ENCODE measurements around the gene SLC12A2. TPM values are rescaled to one million over a fixed set of nuclear protein-coding genes. Genes with fewer than 3 reads are reported as not detected.

Gene SLC12A2
- polyA plus RNA-seq, 3 donors = 1.9 to 5.9 (median 3.5) TPM

- H3K27ac ChIP-seq (ENCODE audit: low read depth, low read length) = no peak overlapping the region
- WGBS, 3 donors = 63 to 98% (median 94%) methylated on average over 1 of the region's 1 CpG
Measured at GRCh38 chr5:128144491-128144890, 60.9 kb downstream of the SLC12A2 start.

GRCh38 chr5:128146671-128147070 lies 63.1 kb downstream of the SLC12A2 start:
- H3K27ac ChIP-seq (ENCODE audit: low read depth, low read length) = no peak overlapping the region
- 85 to 93% (median 91%) methylated on average over 2 of the region's 2 CpGs for WGBS, 3 donors

GRCh38 chr5:128154943-128155342 lies 71.4 kb downstream of the SLC12A2 start:
- H3K27ac ChIP-seq (ENCODE audit: low read depth, low read length) = no peak overlapping the region
- 83 to 87% (median 84%) methylated on average over 3 of the region's 3 CpGs for WGBS, 3 donors

- H3K27ac ChIP-seq (ENCODE audit: low read depth, low read length) = no peak overlapping the region
Measured at GRCh38 chr5:128155776-128156175, 72.2 kb downstream of the SLC12A2 start.

GRCh38 chr5:128156521-128156920 lies 73.0 kb downstream of the SLC12A2 start:
- WGBS, 3 donors = 79 to 84% (median 83%) methylated on average over 3 of the region's 3 CpGs
- no peak overlapping the region for H3K27ac ChIP-seq (ENCODE audit: low read depth, low read length)

- H3K27ac ChIP-seq (ENCODE audit: low read depth, low read length) = no peak overlapping the region
- 97 to 99% (median 98%) methylated on average over 3 of the region's 3 CpGs for WGBS, 3 donors
Measured at GRCh38 chr5:128158342-128158741, 74.8 kb downstream of the SLC12A2 start.

GRCh38 chr5:128163991-128164390 lies 80.4 kb downstream of the SLC12A2 start:
- no peak overlapping the region for H3K27ac ChIP-seq (ENCODE audit: low read depth, low read length)
- WGBS, 3 donors = 69 to 75% (median 71%) methylated on average over 2 of the region's 2 CpGs

- 91 to 96% (median 93%) methylated on average over 2 of the region's 2 CpGs for WGBS, 3 donors
- no peak overlapping the region for H3K27ac ChIP-seq (ENCODE audit: low read depth, low read length)
Measured at GRCh38 chr5:128169401-128170017, 85.9 kb downstream of the SLC12A2 start.

GRCh38 chr5:128172102-128172501 lies 88.5 kb downstream of the SLC12A2 start:
- no peak overlapping the region for H3K27ac ChIP-seq (ENCODE audit: low read depth, low read length)
- 90 to 94% (median 92%) methylated on average over 1 of the region's 1 CpG for WGBS, 3 donors

- H3K27ac ChIP-seq (ENCODE audit: low read depth, low read length) = no peak overlapping the region
- WGBS, 3 donors = 84 to 98% (median 96%) methylated on average over 2 of the region's 2 CpGs
Measured at GRCh38 chr5:128174951-128175350, 91.4 kb downstream of the SLC12A2 start.

- no peak overlapping the region for H3K27ac ChIP-seq (ENCODE audit: low read depth, low read length)
- WGBS, 3 donors = 92 to 98% (median 93%) methylated on average over 2 of the region's 2 CpGs
Measured at GRCh38 chr5:128192368-128192767, 108.8 kb downstream of the SLC12A2 start.

- 82 to 92% (median 90%) methylated on average over 3 of the region's 3 CpGs for whole genome bisulfite sequencing, 3 donors
- H3K27ac ChIP-seq (ENCODE audit: low read depth, low read length) = no peak overlapping the region
Measured at GRCh38 chr5:128193665-128194390, 110.3 kb downstream of the SLC12A2 start.

- no peak overlapping the region for H3K27ac ChIP-seq (ENCODE audit: low read depth, low read length)
- WGBS, 3 donors = 85 to 97% (median 95%) methylated on average over 1 of the region's 1 CpG
Measured at GRCh38 chr5:128195316-128195715, 111.8 kb downstream of the SLC12A2 start.

GRCh38 chr5:128196080-128196479 lies 112.5 kb downstream of the SLC12A2 start:
- WGBS, 3 donors = 84 to 94% (median 86%) methylated on average over 2 of the region's 2 CpGs
- H3K27ac ChIP-seq (ENCODE audit: low read depth, low read length) = no peak overlapping the region

- no peak overlapping the region for H3K27ac ChIP-seq (ENCODE audit: low read depth, low read length)
- 74 to 82% (median 81%) methylated on average over 3 of the region's 3 CpGs for WGBS, 3 donors
Measured at GRCh38 chr5:128196791-128197190, 113.2 kb downstream of the SLC12A2 start.

GRCh38 chr5:128197896-128198522 lies 114.4 kb downstream of the SLC12A2 start:
- WGBS, 3 donors = 70 to 89% (median 87%) methylated on average over 4 of the region's 4 CpGs
- H3K27ac ChIP-seq (ENCODE audit: low read depth, low read length) = no peak overlapping the region

- no peak overlapping the region for H3K27ac ChIP-seq (ENCODE audit: low read depth, low read length)
- 63 to 79% (median 78%) methylated on average over 4 of the region's 4 CpGs for WGBS, 3 donors
Measured at GRCh38 chr5:128199104-128199503, 115.5 kb downstream of the SLC12A2 start.

GRCh38 chr5:128199611-128200010 lies 116.0 kb downstream of the SLC12A2 start:
- no peak overlapping the region for H3K27ac ChIP-seq (ENCODE audit: low read depth, low read length)

GRCh38 chr5:128201065-128201926 lies 117.7 kb downstream of the SLC12A2 start:
- no peak overlapping the region for H3K27ac ChIP-seq (ENCODE audit: low read depth, low read length)
- 10 to 14% (median 13%) methylated on average over 36 of the region's 36 CpGs for WGBS, 3 donors

Measured in adipose tissue (tissue), 3 donors.